Measurements from ENCODE around the gene TNNT2. TPM values are rescaled to one million over a fixed set of nuclear protein-coding genes. Genes with fewer than 3 reads are reported as not detected.
A peak's percentile ranks its signal among the peaks of the same experiment; 100 is the strongest.

Gene TNNT2
- total RNA-seq, 1 experiment from 2014 or later: 6.4 TPM

DNA sequence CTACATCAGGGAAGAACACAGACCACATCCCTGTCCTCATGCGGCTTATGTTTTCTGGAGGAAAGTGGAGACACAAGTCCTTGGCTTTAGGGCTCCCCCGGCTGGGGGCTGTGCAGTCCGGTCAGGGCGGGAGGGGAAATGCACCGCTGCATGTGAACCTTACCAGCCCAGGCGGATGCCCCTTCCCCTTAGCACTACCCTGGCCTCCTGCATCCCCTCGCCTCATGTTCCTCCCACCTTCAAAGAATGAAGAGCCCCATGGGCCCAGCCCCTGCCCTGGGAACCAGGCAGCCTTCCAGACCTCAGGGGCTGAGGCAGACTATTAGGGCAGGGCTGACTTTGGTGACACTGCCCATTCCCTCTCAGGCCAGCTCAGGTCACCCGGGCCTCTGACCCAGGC is 45.5 kb downstream of the TNNT2 start:
- TF ChIP-seq, protein P1, sequence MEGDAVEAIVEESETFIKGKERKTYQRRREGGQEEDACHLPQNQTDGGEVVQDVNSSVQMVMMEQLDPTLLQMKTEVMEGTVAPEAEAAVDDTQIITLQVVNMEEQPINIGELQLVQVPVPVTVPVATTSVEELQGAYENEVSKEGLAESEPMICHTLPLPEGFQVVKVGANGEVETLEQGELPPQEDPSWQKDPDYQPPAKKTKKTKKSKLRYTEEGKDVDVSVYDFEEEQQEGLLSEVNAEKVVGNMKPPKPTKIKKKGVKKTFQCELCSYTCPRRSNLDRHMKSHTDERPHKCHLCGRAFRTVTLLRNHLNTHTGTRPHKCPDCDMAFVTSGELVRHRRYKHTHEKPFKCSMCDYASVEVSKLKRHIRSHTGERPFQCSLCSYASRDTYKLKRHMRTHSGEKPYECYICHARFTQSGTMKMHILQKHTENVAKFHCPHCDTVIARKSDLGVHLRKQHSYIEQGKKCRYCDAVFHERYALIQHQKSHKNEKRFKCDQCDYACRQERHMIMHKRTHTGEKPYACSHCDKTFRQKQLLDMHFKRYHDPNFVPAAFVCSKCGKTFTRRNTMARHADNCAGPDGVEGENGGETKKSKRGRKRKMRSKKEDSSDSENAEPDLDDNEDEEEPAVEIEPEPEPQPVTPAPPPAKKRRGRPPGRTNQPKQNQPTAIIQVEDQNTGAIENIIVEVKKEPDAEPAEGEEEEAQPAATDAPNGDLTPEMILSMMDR (conservative IDR thresholded peaks at IDR 0.05): no peak
- TF ChIP-seq EZH2 (IDR thresholded peaks at IDR 0.05; ENCODE audit: low read depth): no peak
- Histone ChIP-seq H3F3A (ENCODE audit: insufficient read depth, low read depth) (no peaks in the 10 kb centered on the region), H4K20me1 (ENCODE audit: insufficient read depth) (no peaks in the 10 kb centered on the region), H3K4me1 (replicated peaks; ENCODE audit: insufficient read depth) (no peaks in the 10 kb centered on the region), H3K27me3 (ENCODE audit: insufficient read depth, low read depth) (peaks cover 6% of the 10 kb centered on the region; the same call in 1 of the 2 replicates), H3K4me2 (no peak overlapping the region), H2AFZ (no peak overlapping the region), H3K79me2 (ENCODE audit: low read depth) (no peaks in the 10 kb centered on the region), H3K36me3 (ENCODE audit: low read depth) (no peaks in the 10 kb centered on the region), H3K9me3 (ENCODE audit: insufficient read depth, low read depth) (no peaks in the 10 kb centered on the region), H3K4me3 (no peak overlapping the region), H3K27ac (no peak overlapping the region), H3K9me2 (ENCODE audit: insufficient read depth) (no peaks in the 10 kb centered on the region)
- DNase-seq: peak in 1 of 2 experiments; percentile 11
- no TSS peak for BruUV-seq (replicated peaks)
- intact Hi-C loops (cut with micrococcal nuclease; ENCODE audit: unreplicated experiment): no loop called here
- POLR2A ChIA-PET (ENCODE audit: unreplicated experiment): no interaction called here
- CTCF ChIA-PET: no interaction called here

- no peak for TF ChIP-seq EZH2 (IDR thresholded peaks at IDR 0.05; ENCODE audit: low read depth)
- TF ChIP-seq, protein P1 (conservative IDR thresholded peaks at IDR 0.05): no peak
- Histone ChIP-seq H3K36me3 (ENCODE audit: low read depth) (no peaks in the 10 kb centered on the region), H3K4me3 (no peak overlapping the region), H3K4me2 (no peak overlapping the region), H3F3A (ENCODE audit: insufficient read depth, low read depth) (no peaks in the 10 kb centered on the region), H3K27ac (no peak overlapping the region), H3K27me3 (ENCODE audit: insufficient read depth, low read depth) (peaks cover 6% of the 10 kb centered on the region; the same call in 1 of the 2 replicates), H2AFZ (no peak overlapping the region), H3K4me1 (replicated peaks; ENCODE audit: insufficient read depth) (no peaks in the 10 kb centered on the region), H3K9me2 (ENCODE audit: insufficient read depth) (no peaks in the 10 kb centered on the region), H3K9me3 (ENCODE audit: insufficient read depth, low read depth) (no peaks in the 10 kb centered on the region), H4K20me1 (ENCODE audit: insufficient read depth) (no peaks in the 10 kb centered on the region), H3K79me2 (ENCODE audit: low read depth) (no peaks in the 10 kb centered on the region)
- intact Hi-C loops (cut with micrococcal nuclease; ENCODE audit: unreplicated experiment): no loop called here
- BruUV-seq (replicated peaks): no TSS peak
- ChIA-PET CTCF (no interaction called here), POLR2A (ENCODE audit: unreplicated experiment) (no interaction called here)
- DNase-seq: peak in 1 of 2 experiments; percentile 29
Measured at GRCh38 chr1:201331166-201331565, 46.3 kb downstream of the TNNT2 start.

DNA sequence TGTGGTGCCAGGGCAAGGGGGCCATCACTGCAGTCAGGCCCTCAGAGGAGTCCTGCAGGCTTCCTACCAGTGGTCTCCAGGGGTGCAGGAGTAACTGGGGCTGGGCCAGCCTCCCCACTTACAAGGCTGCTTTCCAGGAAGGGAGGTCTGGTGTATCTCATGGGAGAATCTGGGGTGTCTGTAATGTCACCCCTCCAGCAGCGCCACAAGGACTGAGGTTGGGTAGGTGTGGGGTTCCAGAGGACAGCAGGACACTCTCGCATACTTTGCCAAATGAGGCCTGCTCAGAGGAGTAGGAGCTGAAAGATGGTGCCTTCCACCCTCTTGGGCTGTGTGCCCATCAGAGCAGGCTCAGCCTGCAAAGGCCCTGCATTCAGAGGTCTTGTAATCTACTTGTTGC is 46.9 kb downstream of the TNNT2 start:
- intact Hi-C loops (cut with micrococcal nuclease; ENCODE audit: unreplicated experiment): no loop called here
- no peaks in the 10 kb centered on the region for H3K9me2 ChIP-seq (ENCODE audit: insufficient read depth)
- H3K27ac ChIP-seq: no peak overlapping the region
- no peaks in the 10 kb centered on the region for H3K4me1 ChIP-seq (replicated peaks; ENCODE audit: insufficient read depth)
- no peaks in the 10 kb centered on the region for H3K79me2 ChIP-seq (ENCODE audit: low read depth)
- no peaks in the 10 kb centered on the region for H3K9me3 ChIP-seq (ENCODE audit: insufficient read depth, low read depth)
- no peaks in the 10 kb centered on the region for H4K20me1 ChIP-seq (ENCODE audit: insufficient read depth)
- no peak overlapping the region for H3K4me3 ChIP-seq
- ChIA-PET POLR2A (ENCODE audit: unreplicated experiment) (no interaction called here), CTCF (no interaction called here)
- TF ChIP-seq EZH2 (IDR thresholded peaks at IDR 0.05; ENCODE audit: low read depth): no peak
- TF ChIP-seq, protein P1 (conservative IDR thresholded peaks at IDR 0.05): no peak
- H3K4me2 ChIP-seq: no peak overlapping the region
- H2AFZ ChIP-seq: no peak overlapping the region
- H3F3A ChIP-seq (ENCODE audit: insufficient read depth, low read depth): no peaks in the 10 kb centered on the region
- peak in 1 of 2 experiments; percentile 21 for DNase-seq
- H3K36me3 ChIP-seq (ENCODE audit: low read depth): no peaks in the 10 kb centered on the region
- BruUV-seq (replicated peaks): no TSS peak
- peaks cover 6% of the 10 kb centered on the region; the same call in 1 of the 2 replicates for H3K27me3 ChIP-seq (ENCODE audit: insufficient read depth, low read depth)

Data from PC-9 (cell line).